Activated T-cell treated with anti-CD3 and anti-CD28 coated beads, Interleukin-2, amount 50 U/mL, for 72 hours (primary cell): Measurements from ENCODE around the gene PPP1R9A. TPM values are rescaled to one million over a fixed set of nuclear protein-coding genes. Genes with fewer than 3 reads are reported as not detected.

Experiments
- ATAC-seq, 2 donors: fragments of 150-1000 bp; cut with Tn5 transposase; replicated peaks in 1 of 2; 2 replicates each; pipeline ENCODE4 v1.10.0; 2021; ENCODE audit warnings: moderate library complexity in 2 of 2, mild to moderate bottlenecking in 1 of 2
- DNase-seq, 2 donors: peaks; one replicate each; pipeline ENCODE4 v3.0.0; 2021 to 2022; ENCODE audit warnings: mixed read lengths in 1 of 2
- H3K27ac Mint-ChIP-seq: one replicate; pipeline ENCODE4 v1.8.0; 2022; ENCODE audit warnings: mild to moderate bottlenecking, moderate library complexity, mixed read lengths
- H3K27me3 Mint-ChIP-seq: one replicate; pipeline ENCODE4 v1.8.0; 2022; ENCODE audit warnings: low read depth, mixed read lengths
- H3K36me3 Mint-ChIP-seq, 2 donors: one replicate each; pipeline ENCODE4 v1.8.0; 2022; ENCODE audit warnings: mixed read lengths in 2 of 2, mild to moderate bottlenecking in 1 of 2; ENCODE audit not compliant: insufficient read depth in 2 of 2
- H3K4me1 Mint-ChIP-seq: one replicate; pipeline ENCODE4 v1.8.0; 2022; ENCODE audit warnings: low read depth, mixed read lengths
- H3K4me3 Mint-ChIP-seq, 2 donors: one replicate each; pipeline ENCODE4 v1.8.0; 2022; ENCODE audit warnings: mild to moderate bottlenecking in 2 of 2, mixed read lengths in 2 of 2, moderate library complexity in 2 of 2
- H3K9me3 Mint-ChIP-seq, 2 donors: one replicate each; pipeline ENCODE4 v1.8.0; 2022; ENCODE audit warnings: mixed read lengths in 2 of 2
- total RNA-seq, 2 donors: library from RNA; stranded (reverse); gene quantifications; one replicate each; pipeline ENCODE4 v1.2.3, GENCODE V29; 2022

The PPP1R9A gene
- under 1 TPM; 0.02 to 0.19 TPM for total RNA-seq

- ATAC-seq = no peak
- Mint-ChIP-seq H3K27me3 (peaks cover 49% of the 10 kb centered on the region), H3K9me3 (peaks cover 0 to 1% of the 10 kb centered on the region in 2 donors), H3K36me3 (no peaks in the 10 kb centered on the region), H3K4me1 (peaks cover 7% of the 10 kb centered on the region), H3K27ac (no peak within 1 kb of the TSS), H3K4me3 (peak within 1 kb of the TSS; percentile 58)
- DNase-seq = no peak
These were observed at the start of gene PPP1R9A for GRCh38 chr7:94907026-94907810. TSS of gene PPP1R9A (plus strand) at chr7:94907594. CDS start at chr7:94910114, 2,520 bp downstream.

GRCh38 chr7:94871132-94871531 lies 36.3 kb upstream of the PPP1R9A start:
- H3K4me1 Mint-ChIP-seq = no peaks in the 10 kb centered on the region
- no peak for DNase-seq
- no peaks in the 10 kb centered on the region for H3K9me3 Mint-ChIP-seq
- H3K36me3 Mint-ChIP-seq = no peaks in the 10 kb centered on the region
- no peaks in the 10 kb centered on the region for H3K27me3 Mint-ChIP-seq
- no peak overlapping the region for H3K27ac Mint-ChIP-seq
- ATAC-seq = no peak
- no peak overlapping the region for H3K4me3 Mint-ChIP-seq

- H3K27ac Mint-ChIP-seq = no peak overlapping the region
- H3K4me1 Mint-ChIP-seq = no peaks in the 10 kb centered on the region
- H3K4me3 Mint-ChIP-seq = no peak overlapping the region
- DNase-seq (no peak), ATAC-seq (no peak)
- peaks cover 4 to 5% of the 10 kb centered on the region in 2 donors for H3K9me3 Mint-ChIP-seq
- no peaks in the 10 kb centered on the region for H3K27me3 Mint-ChIP-seq
- H3K36me3 Mint-ChIP-seq = peaks cover 3 to 5% of the 10 kb centered on the region in 2 donors
These were observed 34.2 kb upstream of the PPP1R9A start for GRCh38 chr7:94873239-94873638.

- no peaks in the 10 kb centered on the region for H3K27me3 Mint-ChIP-seq
- no peak overlapping the region for H3K4me3 Mint-ChIP-seq
- peaks cover 5 to 7% of the 10 kb centered on the region in 2 donors for H3K9me3 Mint-ChIP-seq
- H3K4me1 Mint-ChIP-seq = no peaks in the 10 kb centered on the region
- H3K36me3 Mint-ChIP-seq = peaks cover 7 to 8% of the 10 kb centered on the region in 2 donors
- no peak overlapping the region for H3K27ac Mint-ChIP-seq
- DNase-seq (no peak), ATAC-seq (no peak)
These were observed 33.2 kb upstream of the PPP1R9A start for GRCh38 chr7:94874036-94874785.

GRCh38 chr7:94875201-94875600 lies 32.2 kb upstream of the PPP1R9A start:
- Mint-ChIP-seq H3K4me3 (no peak overlapping the region), H3K36me3 (peaks cover 7 to 8% of the 10 kb centered on the region in 2 donors), H3K27ac (no peak overlapping the region), H3K9me3 (peaks cover 5 to 7% of the 10 kb centered on the region in 2 donors), H3K4me1 (no peaks in the 10 kb centered on the region), H3K27me3 (no peaks in the 10 kb centered on the region)
- ATAC-seq (no peak), DNase-seq (no peak)

GRCh38 chr7:94877731-94878670 lies 29.4 kb upstream of the PPP1R9A start:
- H3K4me3 Mint-ChIP-seq = no peak overlapping the region
- no peak overlapping the region for H3K27ac Mint-ChIP-seq
- DNase-seq (no peak), ATAC-seq (no peak)
- no peaks in the 10 kb centered on the region for H3K4me1 Mint-ChIP-seq
- H3K36me3 Mint-ChIP-seq = peaks cover 7 to 8% of the 10 kb centered on the region in 2 donors
- H3K9me3 Mint-ChIP-seq = peaks cover 5 to 7% of the 10 kb centered on the region in 2 donors
- no peaks in the 10 kb centered on the region for H3K27me3 Mint-ChIP-seq

GRCh38 chr7:94882891-94883290 lies 24.5 kb upstream of the PPP1R9A start:
- H3K4me1 Mint-ChIP-seq = no peaks in the 10 kb centered on the region
- ATAC-seq (no peak), DNase-seq (no peak)
- H3K27me3 Mint-ChIP-seq = peaks cover 7% of the 10 kb centered on the region
- no peak overlapping the region for H3K27ac Mint-ChIP-seq
- H3K9me3 Mint-ChIP-seq = peaks cover 3 to 4% of the 10 kb centered on the region in 2 donors
- H3K36me3 Mint-ChIP-seq = peaks cover 4 to 5% of the 10 kb centered on the region in 2 donors
- no peak overlapping the region for H3K4me3 Mint-ChIP-seq

- H3K27ac Mint-ChIP-seq = no peak overlapping the region
These were observed 23.8 kb upstream of the PPP1R9A start for GRCh38 chr7:94883616-94884015.

GRCh38 chr7:94888551-94888950 lies 18.8 kb upstream of the PPP1R9A start:
- DNase-seq = no peak
- H3K4me1 Mint-ChIP-seq = no peaks in the 10 kb centered on the region
- no peaks in the 10 kb centered on the region for H3K36me3 Mint-ChIP-seq
- peaks cover 7% of the 10 kb centered on the region for H3K27me3 Mint-ChIP-seq
- no peak overlapping the region for H3K4me3 Mint-ChIP-seq
- ATAC-seq = no peak
- no peak overlapping the region for H3K27ac Mint-ChIP-seq
- H3K9me3 Mint-ChIP-seq = peaks cover 0 to 3% of the 10 kb centered on the region in 2 donors

More at GRCh38 chr7:94883616-94884015, 23.8 kb upstream of the PPP1R9A start:
- H3K4me1 Mint-ChIP-seq = no peaks in the 10 kb centered on the region
- H3K9me3 Mint-ChIP-seq = peaks cover 0 to 3% of the 10 kb centered on the region in 2 donors
- H3K27me3 Mint-ChIP-seq = peaks cover 7% of the 10 kb centered on the region
- H3K36me3 Mint-ChIP-seq = no peaks in the 10 kb centered on the region
- no peak for ATAC-seq
- H3K4me3 Mint-ChIP-seq = no peak overlapping the region
- no peak for DNase-seq

GRCh38 chr7:94888995-94889523 lies 18.3 kb upstream of the PPP1R9A start:
- DNase-seq = no peak
- peaks cover 7% of the 10 kb centered on the region for H3K27me3 Mint-ChIP-seq
- no peaks in the 10 kb centered on the region for H3K4me1 Mint-ChIP-seq
- peaks cover 0 to 3% of the 10 kb centered on the region in 2 donors for H3K9me3 Mint-ChIP-seq
- ATAC-seq = no peak
- no peak overlapping the region for H3K4me3 Mint-ChIP-seq
- no peaks in the 10 kb centered on the region for H3K36me3 Mint-ChIP-seq
- no peak overlapping the region for H3K27ac Mint-ChIP-seq

GRCh38 chr7:94890216-94890615 lies 17.2 kb upstream of the PPP1R9A start:
- no peak overlapping the region for H3K27ac Mint-ChIP-seq
- H3K4me1 Mint-ChIP-seq = no peaks in the 10 kb centered on the region
- H3K9me3 Mint-ChIP-seq = peaks cover 0 to 3% of the 10 kb centered on the region in 2 donors
- H3K27me3 Mint-ChIP-seq = peaks cover 7% of the 10 kb centered on the region
- no peak overlapping the region for H3K4me3 Mint-ChIP-seq
- no peaks in the 10 kb centered on the region for H3K36me3 Mint-ChIP-seq
- ATAC-seq = no peak
- no peak for DNase-seq

- Mint-ChIP-seq H3K4me3 (no peak overlapping the region), H3K36me3 (no peaks in the 10 kb centered on the region), H3K27me3 (no peaks in the 10 kb centered on the region), H3K27ac (no peak overlapping the region), H3K9me3 (no peaks in the 10 kb centered on the region), H3K4me1 (no peaks in the 10 kb centered on the region)
- no peak for DNase-seq
- ATAC-seq = no peak
These were observed 13.7 kb upstream of the PPP1R9A start for GRCh38 chr7:94893661-94894060.
